Measurements from ENCODE around the gene ABCA1. TPM values are rescaled to one million over a fixed set of nuclear protein-coding genes. Genes with fewer than 3 reads are reported as not detected.
A peak's percentile ranks its signal among the peaks of the same experiment; 100 is the strongest.

ABCA1 gene
- total RNA-seq, 2 donors from 2014 or later, result 4.9 to 5.0 TPM

GRCh38 chr9:104850786-104851545 lies 77.0 kb downstream of the ABCA1 start:
- no peaks in the 10 kb centered on the region for H3K4me1 Mint-ChIP-seq (ENCODE audit: low read depth in 2 of 2)
- H3K4me3 Mint-ChIP-seq, result no peak overlapping the region
- peaks cover 6 to 25% of the 10 kb centered on the region in 2 donors for H3K27me3 Mint-ChIP-seq
- no peak overlapping the region for H3K27ac Mint-ChIP-seq
- ATAC-seq (no peak), DNase-seq (ENCODE audit: low spot score) (no peak)
- no peaks in the 10 kb centered on the region for H3K9me3 Mint-ChIP-seq
- H3K36me3 Mint-ChIP-seq, result no peaks in the 10 kb centered on the region

GRCh38 chr9:104849023-104849422 lies 78.9 kb downstream of the ABCA1 start:
- H3K9me3 Mint-ChIP-seq, result no peaks in the 10 kb centered on the region
- no peak for ATAC-seq

GRCh38 chr9:104844710-104845109 lies 83.2 kb downstream of the ABCA1 start:
- H3K27me3 Mint-ChIP-seq, result peaks cover 5 to 15% of the 10 kb centered on the region in 2 donors
- H3K27ac Mint-ChIP-seq, result no peak overlapping the region
- ATAC-seq, result no peak
- H3K36me3 Mint-ChIP-seq, result no peaks in the 10 kb centered on the region
- H3K9me3 Mint-ChIP-seq, result no peaks in the 10 kb centered on the region
- H3K4me3 Mint-ChIP-seq, result no peak overlapping the region
- no peak for DNase-seq (ENCODE audit: low spot score)
- H3K4me1 Mint-ChIP-seq (ENCODE audit: low read depth in 2 of 2), result no peaks in the 10 kb centered on the region

More at GRCh38 chr9:104849023-104849422, 78.9 kb downstream of the ABCA1 start:
- Mint-ChIP-seq H3K27me3 (peaks cover 6 to 16% of the 10 kb centered on the region in 2 donors), H3K4me1 (ENCODE audit: low read depth in 2 of 2) (no peaks in the 10 kb centered on the region), H3K27ac (no peak overlapping the region), H3K36me3 (no peaks in the 10 kb centered on the region), H3K4me3 (no peak overlapping the region)
- no peak for DNase-seq (ENCODE audit: low spot score)

GRCh38 chr9:104843644-104844240 lies 84.2 kb downstream of the ABCA1 start:
- no peaks in the 10 kb centered on the region for H3K36me3 Mint-ChIP-seq
- ATAC-seq, result no peak
- no peaks in the 10 kb centered on the region for H3K9me3 Mint-ChIP-seq
- no peak for DNase-seq (ENCODE audit: low spot score)
- H3K4me1 Mint-ChIP-seq (ENCODE audit: low read depth in 2 of 2), result no peaks in the 10 kb centered on the region
- no peak overlapping the region for H3K4me3 Mint-ChIP-seq
- peaks cover 5 to 15% of the 10 kb centered on the region in 2 donors for H3K27me3 Mint-ChIP-seq
- H3K27ac Mint-ChIP-seq, result no peak overlapping the region

- H3K4me1 Mint-ChIP-seq (ENCODE audit: low read depth in 2 of 2), result no peaks in the 10 kb centered on the region
- H3K27ac Mint-ChIP-seq, result no peak overlapping the region
- H3K27me3 Mint-ChIP-seq, result peaks cover 5 to 15% of the 10 kb centered on the region in 2 donors
- H3K4me3 Mint-ChIP-seq, result no peak overlapping the region
- peak in 1 of 2 donors; percentile 30 for ATAC-seq
- H3K9me3 Mint-ChIP-seq, result no peaks in the 10 kb centered on the region
- no peaks in the 10 kb centered on the region for H3K36me3 Mint-ChIP-seq
- DNase-seq (ENCODE audit: low spot score), result no peak
These were observed 85.3 kb downstream of the ABCA1 start for GRCh38 chr9:104842698-104843097.

- ATAC-seq (no peak), DNase-seq (ENCODE audit: low spot score) (no peak)
- Mint-ChIP-seq H3K4me3 (no peak overlapping the region), H3K27me3 (peaks cover 5 to 15% of the 10 kb centered on the region in 2 donors), H3K36me3 (no peaks in the 10 kb centered on the region), H3K4me1 (ENCODE audit: low read depth in 2 of 2) (no peaks in the 10 kb centered on the region), H3K27ac (no peak overlapping the region), H3K9me3 (no peaks in the 10 kb centered on the region)
These were observed 86.3 kb downstream of the ABCA1 start for GRCh38 chr9:104841601-104842141.

- H3K36me3 Mint-ChIP-seq, result no peaks in the 10 kb centered on the region
- H3K27me3 Mint-ChIP-seq, result peaks cover 5 to 15% of the 10 kb centered on the region in 2 donors
- no peak overlapping the region for H3K4me3 Mint-ChIP-seq
- no peak overlapping the region for H3K27ac Mint-ChIP-seq
- ATAC-seq, result no peak
- no peaks in the 10 kb centered on the region for H3K9me3 Mint-ChIP-seq
- DNase-seq (ENCODE audit: low spot score), result no peak
- no peaks in the 10 kb centered on the region for H3K4me1 Mint-ChIP-seq (ENCODE audit: low read depth in 2 of 2)
These were observed 89.0 kb downstream of the ABCA1 start for GRCh38 chr9:104838958-104839357.

- H3K36me3 Mint-ChIP-seq, result no peaks in the 10 kb centered on the region
- H3K4me3 Mint-ChIP-seq, result no peak overlapping the region
- no peaks in the 10 kb centered on the region for H3K9me3 Mint-ChIP-seq
- peaks cover 0 to 4% of the 10 kb centered on the region in 2 donors for H3K27me3 Mint-ChIP-seq
- ATAC-seq (no peak), DNase-seq (ENCODE audit: low spot score) (no peak)
- H3K27ac Mint-ChIP-seq, result no peak overlapping the region
- no peaks in the 10 kb centered on the region for H3K4me1 Mint-ChIP-seq (ENCODE audit: low read depth in 2 of 2)
These were observed 91.2 kb downstream of the ABCA1 start for GRCh38 chr9:104836767-104837166.

GRCh38 chr9:104836235-104836634 lies 91.7 kb downstream of the ABCA1 start:
- H3K27me3 Mint-ChIP-seq, result peaks cover 0 to 7% of the 10 kb centered on the region in 2 donors
- no peaks in the 10 kb centered on the region for H3K36me3 Mint-ChIP-seq
- H3K9me3 Mint-ChIP-seq, result no peaks in the 10 kb centered on the region
- DNase-seq (ENCODE audit: low spot score) (no peak), ATAC-seq (no peak)
- no peaks in the 10 kb centered on the region for H3K4me1 Mint-ChIP-seq (ENCODE audit: low read depth in 2 of 2)
- H3K27ac Mint-ChIP-seq, result no peak overlapping the region
- no peak overlapping the region for H3K4me3 Mint-ChIP-seq

GRCh38 chr9:104835161-104835560 lies 92.8 kb downstream of the ABCA1 start:
- DNase-seq (ENCODE audit: low spot score), result no peak
- Mint-ChIP-seq H3K27ac (no peak overlapping the region), H3K4me1 (ENCODE audit: low read depth in 2 of 2) (peaks cover under 1 to 2% of the 10 kb centered on the region in 2 donors), H3K27me3 (peaks cover 0 to 8% of the 10 kb centered on the region in 2 donors), H3K36me3 (no peaks in the 10 kb centered on the region), H3K9me3 (no peaks in the 10 kb centered on the region), H3K4me3 (no peak overlapping the region)
- ATAC-seq, result no peak

GRCh38 chr9:104833696-104834095 lies 94.3 kb downstream of the ABCA1 start:
- H3K27me3 Mint-ChIP-seq, result peaks cover 0 to 12% of the 10 kb centered on the region in 2 donors
- ATAC-seq (no peak), DNase-seq (ENCODE audit: low spot score) (no peak)
- H3K9me3 Mint-ChIP-seq, result no peaks in the 10 kb centered on the region
- H3K27ac Mint-ChIP-seq, result no peak overlapping the region
- H3K4me3 Mint-ChIP-seq, result no peak overlapping the region
- H3K4me1 Mint-ChIP-seq (ENCODE audit: low read depth in 2 of 2), result peaks cover 3 to 5% of the 10 kb centered on the region in 2 donors
- H3K36me3 Mint-ChIP-seq, result no peaks in the 10 kb centered on the region

- Mint-ChIP-seq H3K36me3 (no peaks in the 10 kb centered on the region), H3K9me3 (no peaks in the 10 kb centered on the region), H3K27me3 (peaks cover 0 to 15% of the 10 kb centered on the region in 2 donors), H3K4me3 (no peak overlapping the region), H3K27ac (no peak overlapping the region), H3K4me1 (ENCODE audit: low read depth in 2 of 2) (peaks cover 3 to 5% of the 10 kb centered on the region in 2 donors)
- no peak for DNase-seq (ENCODE audit: low spot score)
- ATAC-seq, result no peak
These were observed 96.3 kb downstream of the ABCA1 start for GRCh38 chr9:104831681-104832080.

GRCh38 chr9:104826911-104827310 lies 101.0 kb downstream of the ABCA1 start:
- H3K9me3 Mint-ChIP-seq, result no peaks in the 10 kb centered on the region

GRCh38 chr9:104826079-104826775 lies 101.7 kb downstream of the ABCA1 start:
- Mint-ChIP-seq H3K27me3 (peaks cover 0 to 24% of the 10 kb centered on the region in 2 donors), H3K36me3 (no peaks in the 10 kb centered on the region), H3K4me1 (ENCODE audit: low read depth in 2 of 2) (peaks cover 3 to 5% of the 10 kb centered on the region in 2 donors), H3K9me3 (no peaks in the 10 kb centered on the region), H3K4me3 (no peak overlapping the region), H3K27ac (no peak overlapping the region)
- ATAC-seq, result no peak
- DNase-seq (ENCODE audit: low spot score), result no peak

More at GRCh38 chr9:104826911-104827310, 101.0 kb downstream of the ABCA1 start:
- Mint-ChIP-seq H3K36me3 (no peaks in the 10 kb centered on the region), H3K27me3 (peaks cover 0 to 28% of the 10 kb centered on the region in 2 donors), H3K4me3 (no peak overlapping the region), H3K27ac (no peak overlapping the region), H3K4me1 (ENCODE audit: low read depth in 2 of 2) (peaks cover 3 to 5% of the 10 kb centered on the region in 2 donors)
- no peak for ATAC-seq
- no peak for DNase-seq (ENCODE audit: low spot score)

Data from natural killer cell treated with Interleukin-12 subunit alpha and Interleukin-12 subunit beta and Interleukin-15 and Interleukin-18, amount 100 ng/mL, for 72 hours (primary cell).